Gastrocnemius medialis (tissue), 4 donors: ENCODE data around the gene MTFMT.
"Not testable (repeated sequence)": the region's sequence is repeated elsewhere in the genome, so short reads cannot be mapped to it uniquely, and the experiment has no call there.

Experiments used
- CTCF ChIP-seq, 5 experiments: fragments of 450-650 bp in 3 of 5; fragments of 200-600 bp in 2 of 5; sonication (generic) in 2 of 5; IDR thresholded peaks in 4 of 5; conservative IDR thresholded peaks in 1 of 5; 1 replicate in 4 of 5; 2 replicates in 1 of 5; pipeline ENCODE4 v1.5.1; 2016 to 2019; ENCODE audit warnings: antibody characterized with exemption in 5 of 5, mild to moderate bottlenecking in 3 of 5, moderate library complexity in 3 of 5
- POLR2A ChIP-seq, 2 donors: fragments of 450-650 bp; IDR thresholded peaks; one replicate each; pipeline ENCODE4 v1.6.1; 2017; ENCODE audit warnings: antibody characterized with exemption in 2 of 2, mild to moderate bottlenecking in 2 of 2, moderate library complexity in 2 of 2

- TF ChIP-seq POLR2A (IDR thresholded peaks at IDR 0.05); CTCF (IDR thresholded peaks at IDR 0.05 in 4 of 5, conservative IDR thresholded peaks at IDR 0.05 in 1 of 5): not testable (repeated sequence)
Observed at GRCh38 chr15:65044218-65044617, 14.8 kb upstream of the MTFMT start.
